Lower leg skin (tissue), 4 donors: ENCODE data around the gene SGF29. TPM values are rescaled to one million over a fixed set of nuclear protein-coding genes. Genes with fewer than 3 reads are reported as not detected.
"Not testable (repeated sequence)": the region's sequence is repeated elsewhere in the genome, so short reads cannot be mapped to it uniquely, and the experiment has no call there.

Experiments
- DNase-seq, 2 donors: peaks; one replicate each; pipeline ENCODE4 v3.0.0-alpha.2; 2019; ENCODE audit warnings: low spot score in 2 of 2
- H3K4me3 ChIP-seq: fragments of 200-600 bp; sonication (generic); 2 replicates; pipeline ENCODE4 v1.5.1; 2017; ENCODE audit warnings: mild to moderate bottlenecking, low read depth; ENCODE audit not compliant: poor library complexity, severe bottlenecking
- CTCF ChIP-seq, 3 donors: fragments of 450-650 bp; IDR thresholded peaks; one replicate each; pipeline ENCODE4 v1.5.1; 2016; ENCODE audit warnings: antibody characterized with exemption in 3 of 3, mild to moderate bottlenecking in 3 of 3, moderate library complexity in 2 of 3
- POLR2A ChIP-seq, 2 donors: fragments of 450-650 bp; IDR thresholded peaks; one replicate each; pipeline ENCODE4 v1.6.1; 2016 to 2017; ENCODE audit warnings: antibody characterized with exemption in 2 of 2, mild to moderate bottlenecking in 1 of 2, moderate library complexity in 1 of 2
- WGBS, 2 donors: methylation state at CpG; one replicate each; pipeline ENCODE4 v1.1.5; 2018; 5-methylcytosine and 5-hydroxymethylcytosine counted together
- intact Hi-C: fragments of 100-400 bp; cut with DNase I; formaldehyde crosslinking; loops from one replicate; pipeline ENCODE4 v1.15.0; 2023; ENCODE audit warnings: low total_unique reads
- total RNA-seq, 4 donors: library from RNA; depleted of rRNA; stranded (reverse); fragments of >200 nt; gene quantifications; one replicate each; pipeline ENCODE4 v1.1.0, GENCODE V29; 2016

SGF29 gene
- total RNA-seq, 4 donors from 2014 or later, result 16.7 to 29.9 (median 26.8) TPM

- H3K4me3 ChIP-seq, result no peak overlapping the region
- TF ChIP-seq POLR2A (IDR thresholded peaks at IDR 0.05) (no peak), CTCF (IDR thresholded peaks at IDR 0.05) (no peak)
- DNase-seq, result no peak
- WGBS, 2 donors, result 88 to 89% methylated on average over 11 of the region's 11 CpGs
- intact Hi-C loops, result no loop called here
These were observed 27.3 kb upstream of the SGF29 start for GRCh38 chr16:28526201-28527099.

GRCh38 chr16:28527100-28527785 lies 26.5 kb upstream of the SGF29 start:
- DNase-seq, H3K4me3 ChIP-seq, intact Hi-C loops: not testable (repeated sequence)
- WGBS, 2 donors, result 84 to 96% methylated on average over 7 of the region's 7 CpGs

- intact Hi-C loops, result no loop called here
- DNase-seq, result no peak
- no peak overlapping the region for H3K4me3 ChIP-seq
- 92 to 94% methylated on average over 5 of the region's 5 CpGs for WGBS, 2 donors
- TF ChIP-seq CTCF (IDR thresholded peaks at IDR 0.05), result no peak
- TF ChIP-seq POLR2A (IDR thresholded peaks at IDR 0.05), result no peak
These were observed 25.7 kb upstream of the SGF29 start for GRCh38 chr16:28527985-28528384.

- no peak for DNase-seq
- 86 to 88% methylated on average over 5 of the region's 5 CpGs for WGBS, 2 donors
- TF ChIP-seq POLR2A (IDR thresholded peaks at IDR 0.05), result no peak
- no peak for TF ChIP-seq CTCF (IDR thresholded peaks at IDR 0.05)
- no peak overlapping the region for H3K4me3 ChIP-seq
- intact Hi-C loops, result no loop called here
These were observed 25.3 kb upstream of the SGF29 start for GRCh38 chr16:28528463-28528867.

- no peak for DNase-seq
- TF ChIP-seq POLR2A (IDR thresholded peaks at IDR 0.05) (no peak), CTCF (IDR thresholded peaks at IDR 0.05) (no peak)
- H3K4me3 ChIP-seq, result no peak overlapping the region
- intact Hi-C loops, result no loop called here
These were observed 24.6 kb upstream of the SGF29 start for GRCh38 chr16:28529124-28529523.
